GM10266 (cell line): ENCODE measurements around the gene PARS2.

Experiments used
- DNase-seq: peaks from one replicate; pipeline ENCODE4 v3.0.0; 2012; ENCODE audit errors: extremely low spot score
- CTCF ChIP-seq: IDR thresholded peaks from 2 replicates; pipeline ENCODE4 v1.5.1; 2012; ENCODE audit warnings: mild to moderate bottlenecking, low read depth; ENCODE audit not compliant: control insufficient read depth, insufficient read depth; ENCODE audit errors: missing control alignments

Gene PARS2

GRCh38 chr1:54767526-54767925, 3.2 kb upstream of the PARS2 start:
- no peak for TF ChIP-seq CTCF
- DNase-seq = no peak

GRCh38 chr1:54766726-54767125, 2.4 kb upstream of the PARS2 start:
- DNase-seq = no peak
- no peak for TF ChIP-seq CTCF

GRCh38 chr1:54764922-54765561, 719 bp upstream of the PARS2 start:
- TF ChIP-seq CTCF = no peak
- DNase-seq = no peak

- no peak for DNase-seq
- no peak for TF ChIP-seq CTCF
Observed at GRCh38 chr1:54763816-54764132, 549 bp downstream of the PARS2 start.

- DNase-seq = no peak
- TF ChIP-seq CTCF = no peak
Observed at GRCh38 chr1:54758678-54759348, 5.5 kb downstream of the PARS2 start.

- no peak for DNase-seq
- no peak for TF ChIP-seq CTCF
Observed at GRCh38 chr1:54757833-54758232, 6.5 kb downstream of the PARS2 start.

- DNase-seq = no peak
- no peak for TF ChIP-seq CTCF
Observed at GRCh38 chr1:54754486-54755285, 9.6 kb downstream of the PARS2 start.
